IMR-90 (cell line): ENCODE results near the gene PTPRK. TPM values are rescaled to one million over a fixed set of nuclear protein-coding genes. Genes with fewer than 3 reads are reported as not detected.
A peak's percentile ranks its signal among the peaks of the same experiment; 100 is the strongest.

Experiments used
- ATAC-seq: fragments of 200-7000 bp; cut with Tn5 transposase; 2 replicates; pipeline ENCODE4 v1.9.1; 2020; ENCODE audit warnings: low read depth, mild to moderate bottlenecking, moderate library complexity
- BruUV-seq: library from RNA; stranded (reverse); fragments of 400-500 nt; replicated peaks from 2 replicates; lab custom pipeline; 2021; lab: Mats Ljungman, UMichigan
- CTCF ChIA-PET: fragments of 300-600 bp; formaldehyde crosslinking; extraction: SDS; loops from one replicate; lab custom pipeline; 2021; ENCODE audit warnings: antibody characterized with exemption; lab: Yijun Ruan, JAX
- POLR2A ChIA-PET: fragments of 300-600 bp; sonication (Branson Sonifier 250); formaldehyde crosslinking; loops from one replicate; lab custom pipeline; 2022; ENCODE audit warnings: antibody characterized with exemption; ENCODE audit not compliant: unreplicated experiment; lab: Charles Lee
- DNase-seq: peaks from one replicate; pipeline ENCODE4 v3.0.0; 2013
- H2AFZ ChIP-seq: replicated peaks from 2 replicates; pipeline ENCODE3; 2013; ENCODE audit warnings: low read length, mild to moderate bottlenecking; ENCODE audit not compliant: poor library complexity
- H2AK5ac ChIP-seq: 2 replicates; pipeline ENCODE4 v1.6.1; 2013; ENCODE audit warnings: low read depth, low read length, inconsistent platforms
- H2AK9ac ChIP-seq: replicated peaks from 2 replicates; pipeline ENCODE3; 2013; ENCODE audit warnings: mild to moderate bottlenecking, low read depth, low read length, moderate library complexity; ENCODE audit not compliant: poor library complexity
- H2BK120ac ChIP-seq: 2 replicates; pipeline ENCODE4 v1.6.1; 2013; ENCODE audit warnings: low read depth, low read length, inconsistent platforms
- H2BK15ac ChIP-seq: 3 replicates; pipeline ENCODE4 v1.6.1; 2013; ENCODE audit warnings: low read depth, low read length, inconsistent platforms
- H2BK20ac ChIP-seq: 2 replicates; pipeline ENCODE4 v1.6.1; 2013; ENCODE audit warnings: low read depth, mild to moderate bottlenecking, inconsistent platforms, low read length, moderate library complexity
- H2BK5ac ChIP-seq: 2 replicates; pipeline ENCODE4 v1.6.1; 2013; ENCODE audit warnings: mild to moderate bottlenecking, low read depth, low read length, inconsistent platforms; ENCODE audit not compliant: poor library complexity, severe bottlenecking
- H3K14ac ChIP-seq: replicated peaks from 2 replicates; pipeline ENCODE4 v1.6.1; 2013; ENCODE audit warnings: low read depth, low read length, inconsistent platforms
- H3K18ac ChIP-seq: 2 replicates; pipeline ENCODE4 v1.6.1; 2013; ENCODE audit warnings: low read depth, low read length, control low read depth
- H3K23ac ChIP-seq: 2 replicates; pipeline ENCODE4 v1.6.1; 2013; ENCODE audit warnings: low read depth, low read length, inconsistent platforms
- H3K27ac ChIP-seq: 2 replicates; pipeline ENCODE4 v1.5.1; 2013; ENCODE audit warnings: mild to moderate bottlenecking, control low read depth, low read length; ENCODE audit not compliant: insufficient read depth
- H3K27me3 ChIP-seq: 2 replicates; pipeline ENCODE4 v1.6.1; 2013; ENCODE audit warnings: low read length; ENCODE audit not compliant: control insufficient read depth, insufficient read depth
- H3K36me3 ChIP-seq: 2 replicates; pipeline ENCODE4 v1.6.1; 2013; ENCODE audit warnings: low read length, mixed read lengths; ENCODE audit not compliant: control insufficient read depth, insufficient read depth
- H3K4ac ChIP-seq: 2 replicates; pipeline ENCODE4 v1.6.1; 2013; ENCODE audit warnings: low read depth, low read length, inconsistent platforms
- H3K4me1 ChIP-seq: 2 replicates; pipeline ENCODE4 v1.6.1; 2013; ENCODE audit warnings: low read length, mixed read lengths; ENCODE audit not compliant: control insufficient read depth, insufficient read depth
- H3K4me2 ChIP-seq: 2 replicates; pipeline ENCODE4 v1.6.1; 2013; ENCODE audit warnings: low read depth, mild to moderate bottlenecking, control low read depth, low read length, moderate library complexity
- H3K4me3 ChIP-seq: 2 replicates; pipeline ENCODE4 v1.5.1; 2013; ENCODE audit warnings: low read depth, mild to moderate bottlenecking, control low read depth, low read length, moderate library complexity; ENCODE audit not compliant: insufficient read depth
- H3K56ac ChIP-seq: 2 replicates; pipeline ENCODE4 v1.6.1; 2013; ENCODE audit warnings: low read length, inconsistent platforms; ENCODE audit not compliant: insufficient read depth; ENCODE audit errors: extremely low read depth
- H3K79me1 ChIP-seq, 2 experiments: 2 replicates each; pipeline ENCODE4 v1.6.1; 2013; ENCODE audit warnings: low read length in 2 of 2, inconsistent platforms in 1 of 2, low read depth in 1 of 2
- H3K9ac ChIP-seq: 2 replicates; pipeline ENCODE4 v1.6.1; 2013; ENCODE audit warnings: low read depth, low read length, control low read depth
- H3K9me1 ChIP-seq: 2 replicates; pipeline ENCODE4 v1.6.1; 2013; ENCODE audit warnings: low read length, inconsistent platforms; ENCODE audit not compliant: insufficient read depth
- H3K9me3 ChIP-seq: 2 replicates; pipeline ENCODE4 v1.6.1; 2013; ENCODE audit warnings: low read length; ENCODE audit not compliant: control insufficient read depth, insufficient read depth
- H4K20me1 ChIP-seq: 2 replicates; pipeline ENCODE4 v1.6.1; 2013; ENCODE audit warnings: low read length, inconsistent platforms; ENCODE audit not compliant: insufficient read depth
- H4K5ac ChIP-seq: 2 replicates; pipeline ENCODE4 v1.6.1; 2013; ENCODE audit warnings: mild to moderate bottlenecking, low read depth, low read length, control low read depth
- H4K8ac ChIP-seq, 2 experiments: 2 replicates each; pipeline ENCODE4 v1.6.1; 2013; ENCODE audit warnings: low read depth in 2 of 2, low read length in 2 of 2, control low read depth in 1 of 2, inconsistent platforms in 1 of 2
- H4K91ac ChIP-seq: 2 replicates; pipeline ENCODE4 v1.6.1; 2013; ENCODE audit warnings: low read depth, low read length, inconsistent platforms; ENCODE audit not compliant: insufficient read depth
- BHLHE40 ChIP-seq: fragments of 150-350 bp; IDR thresholded peaks from 2 replicates; pipeline ENCODE4 v1.6.1; 2016; ENCODE audit warnings: mild to moderate bottlenecking, low read depth, low read length
- CEBPB ChIP-seq: IDR thresholded peaks from 2 replicates; pipeline ENCODE4 v1.6.1; 2012; ENCODE audit warnings: low read depth, low read length, improper control_type of control experiment
- CHD1 ChIP-seq: IDR thresholded peaks from 2 replicates; pipeline ENCODE4 v1.6.1; 2012; ENCODE audit warnings: low read depth, low read length, improper control_type of control experiment
- FOS ChIP-seq: fragments of 150-350 bp; IDR thresholded peaks from 2 replicates; pipeline ENCODE4 v1.6.1; 2016; ENCODE audit warnings: low read depth, low read length
- MAFK ChIP-seq: IDR thresholded peaks from 2 replicates; pipeline ENCODE4 v1.6.1; 2012; ENCODE audit warnings: low read depth, low read length, improper control_type of control experiment
- MXI1 ChIP-seq: IDR thresholded peaks from 2 replicates; pipeline ENCODE4 v1.6.1; 2012; ENCODE audit warnings: low read depth, mild to moderate bottlenecking, low read length, moderate library complexity, borderline replicate concordance
- POLR2A ChIP-seq: IDR thresholded peaks from 2 replicates; pipeline ENCODE4 v1.6.1; 2012; ENCODE audit warnings: mild to moderate bottlenecking, low read depth, low read length
- RFX5 ChIP-seq: IDR thresholded peaks from 2 replicates; pipeline ENCODE4 v1.8.0; 2012; ENCODE audit warnings: low read depth, mild to moderate bottlenecking, low read length, moderate library complexity
- SMC3 ChIP-seq: fragments of 150-350 bp; IDR thresholded peaks from 2 replicates; pipeline ENCODE4 v1.6.1; 2016; ENCODE audit warnings: low read depth, mild to moderate bottlenecking, antibody characterized with exemption, low read length, moderate library complexity
- WGBS, 2 experiments: methylation state at CpG; one replicate each; pipeline versions ENCODE4 v1.1.5 to v1.1.7; 2013; ENCODE audit warnings: missing lambda C conversion rate in 2 of 2; ENCODE audit not compliant: insufficient read length in 1 of 2; ENCODE audit errors: extremely low coverage in 2 of 2; 5-methylcytosine and 5-hydroxymethylcytosine counted together
- dilution Hi-C: fragments of 300-500 bp; cut with HindIII; formaldehyde crosslinking; loops from one replicate; pipeline ENCODE4 v1.14.3; 2018; ENCODE audit warnings: low sequenced_read_pairs; ENCODE audit not compliant: unreplicated experiment
- in situ Hi-C: fragments of 300-500 bp; cut with MboI; formaldehyde crosslinking; loops from 3 replicates; pipeline ENCODE4 v1.14.3; 2019; ENCODE audit warnings: low sequenced_read_pairs, inconsistent platforms, mixed read lengths
- intact Hi-C: fragments of 100-400 bp; cut with micrococcal nuclease; formaldehyde crosslinking; loops from 2 replicates; pipeline ENCODE4 v1.10.0; 2022
- polyA plus RNA-seq, 3 experiments: library from polyadenylated mRNA; depleted of rRNA; stranded (reverse); fragments of >200 nt; gene quantifications; 2 replicates each; pipeline ENCODE4 v1.2.3, GENCODE V29; 2012; ENCODE audit warnings: low replicate concordance in 1 of 3
- total RNA-seq: library from RNA; depleted of rRNA; stranded (reverse); fragments of >200 nt; gene quantifications from 2 replicates; pipeline ENCODE4 v1.2.3, GENCODE V29; 2012
- TF ChIP-seq, protein P1 (sequence below): fragments of 150-350 bp; IDR thresholded peaks from 2 replicates; pipeline ENCODE4 v1.6.1; 2016; ENCODE audit warnings: low read depth, mild to moderate bottlenecking, low read length, moderate library complexity, borderline replicate concordance
- TF ChIP-seq, protein P2 (sequence below): fragments of 150-350 bp; IDR thresholded peaks from 2 replicates; pipeline ENCODE4 v1.6.1; 2017; ENCODE audit warnings: mild to moderate bottlenecking, antibody characterized with exemption, low read length, low read depth

PTPRK gene
- total and polyA plus RNA-seq, 2 of the 4 experiments (the other 2 are of a cell fraction), result 18.0 to 80.8 TPM

DNA sequence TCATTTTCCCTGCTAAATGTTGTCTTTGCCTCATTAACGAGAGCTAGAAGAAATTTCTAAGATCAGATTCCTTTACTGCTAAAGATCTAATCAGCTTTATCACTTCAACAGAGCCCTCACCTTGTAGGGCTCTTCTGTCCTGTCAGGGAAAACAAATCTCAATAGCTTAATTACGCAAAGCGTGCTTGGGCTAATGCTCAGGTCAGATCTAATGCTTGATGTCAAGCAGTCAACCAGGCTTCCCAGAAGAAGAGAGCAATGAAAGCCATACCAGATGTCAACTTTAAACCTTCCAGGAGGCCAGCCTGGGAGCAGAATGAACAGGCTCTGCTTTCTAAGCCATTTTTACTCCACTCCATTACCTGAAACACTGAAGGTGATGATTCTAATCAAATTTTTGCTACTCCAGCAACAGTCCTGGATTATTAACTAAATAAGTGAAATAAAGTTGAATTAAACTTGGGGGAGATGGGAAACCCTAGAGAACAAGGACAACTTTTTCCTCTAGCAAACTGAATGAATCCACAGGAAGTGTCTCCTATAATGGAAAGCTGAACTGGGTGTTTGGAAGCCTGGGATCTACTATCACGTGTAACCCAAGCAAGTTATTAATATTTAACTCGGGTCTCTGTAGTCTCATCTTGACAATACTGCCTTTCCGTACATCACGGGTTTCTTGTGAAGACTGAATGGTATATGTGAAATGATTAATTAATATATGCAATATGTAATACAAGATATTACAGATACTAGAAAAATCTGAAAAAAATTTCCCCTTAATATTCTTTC, 273.7 kb downstream of the PTPRK start:
- dilution Hi-C loops (no loop called here), intact Hi-C loops (no loop called here), in situ Hi-C loops (no loop called here)
- no peak overlapping the region for H3K9ac ChIP-seq
- no peak overlapping the region for H3K56ac ChIP-seq
- no peak overlapping the region for H2BK5ac ChIP-seq
- H3K9me1 ChIP-seq, result peaks cover 5% of the 10 kb centered on the region
- H3K23ac ChIP-seq, result no peak overlapping the region
- no peak overlapping the region for H2AK9ac ChIP-seq
- 0 out of 2 replicates have a peak, but pooled peaks cover 3% of the 10 kb centered on the region for H3K36me3 ChIP-seq
- H3K4me2 ChIP-seq, result no peak overlapping the region
- H3K4me1 ChIP-seq, result peaks cover 3% of the 10 kb centered on the region; the same call in 1 of the 2 replicates
- BruUV-seq, result no TSS peak
- TF ChIP-seq, protein P1, sequence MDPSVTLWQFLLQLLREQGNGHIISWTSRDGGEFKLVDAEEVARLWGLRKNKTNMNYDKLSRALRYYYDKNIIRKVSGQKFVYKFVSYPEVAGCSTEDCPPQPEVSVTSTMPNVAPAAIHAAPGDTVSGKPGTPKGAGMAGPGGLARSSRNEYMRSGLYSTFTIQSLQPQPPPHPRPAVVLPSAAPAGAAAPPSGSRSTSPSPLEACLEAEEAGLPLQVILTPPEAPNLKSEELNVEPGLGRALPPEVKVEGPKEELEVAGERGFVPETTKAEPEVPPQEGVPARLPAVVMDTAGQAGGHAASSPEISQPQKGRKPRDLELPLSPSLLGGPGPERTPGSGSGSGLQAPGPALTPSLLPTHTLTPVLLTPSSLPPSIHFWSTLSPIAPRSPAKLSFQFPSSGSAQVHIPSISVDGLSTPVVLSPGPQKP, result no peak
- no peak for TF ChIP-seq FOS
- TF ChIP-seq POLR2A, result no peak
- no peak for TF ChIP-seq CHD1
- TF ChIP-seq RFX5, result no peak
- TF ChIP-seq CEBPB, result no peak
- TF ChIP-seq, protein P2, sequence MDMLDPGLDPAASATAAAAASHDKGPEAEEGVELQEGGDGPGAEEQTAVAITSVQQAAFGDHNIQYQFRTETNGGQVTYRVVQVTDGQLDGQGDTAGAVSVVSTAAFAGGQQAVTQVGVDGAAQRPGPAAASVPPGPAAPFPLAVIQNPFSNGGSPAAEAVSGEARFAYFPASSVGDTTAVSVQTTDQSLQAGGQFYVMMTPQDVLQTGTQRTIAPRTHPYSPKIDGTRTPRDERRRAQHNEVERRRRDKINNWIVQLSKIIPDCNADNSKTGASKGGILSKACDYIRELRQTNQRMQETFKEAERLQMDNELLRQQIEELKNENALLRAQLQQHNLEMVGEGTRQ, result no peak
- TF ChIP-seq SMC3, result no peak
- TF ChIP-seq MXI1, result no peak
- TF ChIP-seq MAFK, result no peak
- TF ChIP-seq BHLHE40, result no peak
- H3K4ac ChIP-seq, result no peak overlapping the region
- H2BK20ac ChIP-seq, result no peak overlapping the region
- H4K5ac ChIP-seq, result no peak overlapping the region
- 0 out of 2 replicates have a peak overlapping the region, but pooled peaks have one; percentile 7 for H3K14ac ChIP-seq
- H2AFZ ChIP-seq, result no peak overlapping the region
- no peaks in the 10 kb centered on the region for H3K9me3 ChIP-seq
- H4K20me1 ChIP-seq, result peaks cover under 1% of the 10 kb centered on the region; the same call in 1 of the 2 replicates
- POLR2A ChIA-PET, result interaction anchor here (0.7 kb wide), 1 partner anchor 10 kb away, joined by 3 read pairs; no protein-coding TSS in a partner anchor
- WGBS, 2 experiments, result 100% methylated on average over 2 of the region's 7 CpGs; no CpG with 5 or more reads in 1 of the 2 experiments
- H3K18ac ChIP-seq, result no peak overlapping the region
- no peak overlapping the region for H4K91ac ChIP-seq
- peaks cover 11 to 46% of the 10 kb centered on the region in 2 experiments for H3K79me1 ChIP-seq
- H2BK15ac ChIP-seq, result no peak overlapping the region
- no peak overlapping the region for H3K27ac ChIP-seq
- no peak overlapping the region for H2AK5ac ChIP-seq
- ATAC-seq (no peak), DNase-seq (no peak)
- no peaks in the 10 kb centered on the region for H3K27me3 ChIP-seq
- H2BK120ac ChIP-seq, result no peak overlapping the region
- CTCF ChIA-PET, result no interaction called here
- H4K8ac ChIP-seq, result no peak overlapping the region
- H3K4me3 ChIP-seq, result no peak overlapping the region
